ENCODE measurements around the gene DCBLD1.
A peak's percentile ranks its signal among the peaks of the same experiment; 100 is the strongest.
"Not testable (repeated sequence)": the region's sequence is repeated elsewhere in the genome, so short reads cannot be mapped to it uniquely, and the experiment has no call there.

The DCBLD1 gene

DNA sequence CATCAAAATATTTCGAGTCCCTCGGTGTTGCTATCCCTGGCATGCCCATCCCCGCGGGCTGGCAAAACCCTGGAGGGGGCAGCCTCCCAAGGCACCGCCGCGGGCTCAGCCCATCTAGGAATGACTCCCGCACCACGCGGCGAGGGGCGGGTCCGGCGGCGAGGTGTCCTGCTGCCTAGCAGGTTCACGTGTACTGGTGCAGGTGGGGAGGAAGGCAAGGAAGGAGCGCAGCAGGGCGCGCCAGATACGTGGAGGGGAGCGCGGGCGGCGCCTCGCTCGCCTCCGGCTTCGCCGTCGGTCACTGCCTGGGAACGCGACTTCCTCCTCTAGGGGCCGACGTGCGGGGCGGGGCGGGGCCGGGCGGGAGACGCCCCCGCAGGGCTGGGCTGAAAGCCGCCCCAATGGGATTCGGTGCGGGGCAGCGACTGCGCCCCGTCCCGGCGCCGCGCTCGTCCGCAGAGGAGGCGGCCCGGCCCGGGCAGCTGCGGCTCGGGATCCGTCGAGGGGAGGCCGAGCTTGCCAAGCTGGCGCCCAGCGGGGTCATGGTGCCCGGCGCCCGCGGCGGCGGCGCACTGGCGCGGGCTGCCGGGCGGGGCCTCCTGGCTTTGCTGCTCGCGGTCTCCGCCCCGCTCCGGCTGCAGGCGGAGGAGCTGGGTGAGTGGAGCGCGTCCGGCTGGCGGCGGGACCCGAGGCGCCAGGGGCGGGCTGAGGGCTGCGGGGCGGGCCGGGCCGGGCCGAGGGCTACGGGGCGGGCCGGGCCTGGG is at the start of gene DCBLD1:
Gene DCBLD1, plus strand, starts transcription at position 435 of the 764 bp plus-strand sequence. Its CDS starts 108 bp downstream, at position 543.
- DNase-seq: peak in 1 of 2 donors; percentile 57

DNA sequence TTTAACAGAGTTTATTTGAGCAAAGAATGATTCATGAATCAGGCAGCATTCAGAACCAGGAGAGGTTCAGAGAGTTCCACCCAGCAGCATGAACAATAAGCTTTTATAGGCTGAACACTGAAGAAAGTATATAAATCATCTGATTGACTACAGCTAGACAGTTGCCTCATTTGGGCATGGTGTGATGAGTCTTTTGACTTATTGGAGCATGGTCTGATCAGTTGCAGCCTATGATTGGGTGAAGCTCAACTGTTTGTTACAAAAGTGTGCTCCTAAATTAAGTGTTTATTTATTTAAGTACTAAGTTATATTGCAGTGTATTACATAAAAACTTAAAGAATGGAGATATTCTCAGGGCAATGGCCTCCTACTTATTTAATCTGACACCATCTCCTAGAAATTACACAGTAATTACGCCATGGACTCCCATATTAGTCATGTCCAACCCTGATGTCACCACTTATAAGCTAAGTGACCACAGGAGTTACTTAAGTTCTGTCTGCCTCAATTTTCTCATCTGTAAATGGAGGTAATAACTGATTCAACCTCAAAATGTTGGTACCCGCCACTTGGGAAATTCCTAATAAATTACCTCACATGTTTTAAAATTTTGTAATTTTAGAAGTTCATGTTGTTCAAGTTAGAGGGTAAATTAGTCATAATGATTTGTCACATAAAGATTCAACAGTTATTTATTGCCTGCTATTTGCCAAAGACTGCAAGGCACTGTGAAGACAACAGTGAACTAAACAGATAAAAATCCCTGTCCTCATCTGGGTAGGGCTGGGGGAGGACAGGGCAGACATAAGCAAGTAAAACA is 41.6 kb upstream of the DCBLD1 start:
- no peak for DNase-seq

DNA sequence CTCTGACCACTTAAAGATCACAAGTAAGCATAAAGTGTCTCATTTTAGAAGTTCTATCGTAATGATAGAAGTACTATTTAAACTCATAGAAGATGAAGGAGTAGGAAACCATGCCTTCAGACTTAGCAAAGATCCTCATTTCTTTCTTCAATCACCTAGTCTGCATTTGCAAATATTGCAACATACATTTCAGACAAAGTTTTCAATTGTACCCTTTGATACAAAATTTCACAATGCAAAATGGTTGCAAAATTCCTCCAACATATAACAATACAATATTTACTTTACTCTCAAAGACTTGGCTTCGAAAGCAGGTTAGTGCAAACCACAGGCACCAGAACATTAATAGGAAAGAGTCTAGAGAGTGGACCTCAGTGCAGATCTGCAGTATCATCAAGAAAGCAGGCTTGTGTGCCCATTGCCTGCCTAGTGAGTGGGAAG is 40.6 kb upstream of the DCBLD1 start:
- DNase-seq: no peak

DNA sequence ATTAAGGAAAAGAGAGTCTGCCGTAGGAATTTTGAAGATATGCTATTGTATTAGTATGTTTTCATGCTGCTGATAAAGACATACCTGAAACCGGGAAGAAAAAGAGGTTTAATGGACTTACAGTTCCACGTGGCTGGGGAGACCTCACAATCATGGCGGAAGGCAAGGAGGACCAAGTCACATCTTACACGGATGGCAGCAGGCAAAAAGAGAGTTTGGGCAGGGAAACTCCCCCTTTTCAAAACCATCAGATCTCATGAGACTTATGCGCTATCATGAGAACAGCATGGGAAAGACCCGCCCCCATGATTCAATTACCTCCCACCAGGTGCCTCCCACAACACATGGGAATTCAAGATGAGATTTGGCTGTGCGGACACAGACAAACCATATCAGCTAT is 40.2 kb upstream of the DCBLD1 start:
- not testable (repeated sequence) for DNase-seq

DNA sequence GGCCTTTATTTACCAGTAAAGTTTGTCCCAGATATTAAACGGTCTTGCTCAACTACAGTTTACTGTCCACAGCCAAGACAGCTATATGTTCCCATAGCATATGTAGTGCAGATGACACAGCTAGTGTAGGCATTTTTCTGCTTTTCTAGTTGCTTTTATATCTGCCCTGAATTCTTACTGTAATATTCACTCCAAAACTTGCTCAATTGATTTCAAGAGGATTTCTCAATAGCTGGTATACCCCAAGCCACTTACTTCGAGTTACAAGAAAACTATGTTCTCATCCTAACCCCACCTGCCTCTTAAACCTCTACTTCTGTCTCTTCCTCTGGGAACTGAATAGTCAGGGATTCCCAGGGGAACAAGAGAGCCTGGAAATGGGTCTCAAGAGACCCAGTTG is 37.9 kb upstream of the DCBLD1 start:
- no peak for DNase-seq

DNA sequence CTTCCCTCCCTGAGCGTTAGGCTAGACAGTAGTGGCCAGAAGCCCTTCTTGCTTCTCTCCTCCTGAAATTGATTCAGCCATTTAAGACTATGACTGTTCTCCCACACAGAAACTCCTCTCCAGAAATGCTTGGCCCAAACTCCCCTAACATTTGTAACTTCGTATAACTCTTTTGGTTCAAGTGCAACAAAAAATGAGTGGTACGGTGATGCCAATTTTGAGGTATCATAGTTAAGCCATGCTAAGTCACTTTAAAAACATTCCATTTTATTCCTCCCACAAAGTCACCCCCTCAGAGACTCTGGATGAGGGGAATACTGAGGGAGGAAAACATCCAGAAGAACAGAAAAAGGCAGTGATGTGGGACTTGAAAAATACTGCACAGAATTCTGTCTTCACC is 35.6 kb upstream of the DCBLD1 start:
- DNase-seq: no peak

DNA sequence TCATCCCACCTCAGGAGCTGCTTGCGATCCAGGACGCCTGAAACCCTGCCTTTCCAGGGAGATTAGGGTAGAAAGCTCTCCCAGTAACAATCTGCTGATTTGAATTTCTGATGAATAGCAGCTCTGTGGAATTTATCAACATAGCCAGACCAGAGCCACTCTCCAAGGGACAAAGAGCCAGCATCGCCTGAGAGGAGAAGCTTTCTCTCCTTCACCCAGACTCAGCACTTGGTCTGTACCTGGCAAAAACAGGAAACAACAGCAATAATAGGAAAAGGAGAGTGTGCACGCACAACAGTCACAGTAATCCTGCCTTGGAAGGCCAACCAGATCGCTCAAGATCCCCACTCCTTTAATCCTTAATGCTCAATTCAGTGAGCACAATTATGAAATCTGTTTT is 34.5 kb upstream of the DCBLD1 start:
- DNase-seq: no peak

DNA sequence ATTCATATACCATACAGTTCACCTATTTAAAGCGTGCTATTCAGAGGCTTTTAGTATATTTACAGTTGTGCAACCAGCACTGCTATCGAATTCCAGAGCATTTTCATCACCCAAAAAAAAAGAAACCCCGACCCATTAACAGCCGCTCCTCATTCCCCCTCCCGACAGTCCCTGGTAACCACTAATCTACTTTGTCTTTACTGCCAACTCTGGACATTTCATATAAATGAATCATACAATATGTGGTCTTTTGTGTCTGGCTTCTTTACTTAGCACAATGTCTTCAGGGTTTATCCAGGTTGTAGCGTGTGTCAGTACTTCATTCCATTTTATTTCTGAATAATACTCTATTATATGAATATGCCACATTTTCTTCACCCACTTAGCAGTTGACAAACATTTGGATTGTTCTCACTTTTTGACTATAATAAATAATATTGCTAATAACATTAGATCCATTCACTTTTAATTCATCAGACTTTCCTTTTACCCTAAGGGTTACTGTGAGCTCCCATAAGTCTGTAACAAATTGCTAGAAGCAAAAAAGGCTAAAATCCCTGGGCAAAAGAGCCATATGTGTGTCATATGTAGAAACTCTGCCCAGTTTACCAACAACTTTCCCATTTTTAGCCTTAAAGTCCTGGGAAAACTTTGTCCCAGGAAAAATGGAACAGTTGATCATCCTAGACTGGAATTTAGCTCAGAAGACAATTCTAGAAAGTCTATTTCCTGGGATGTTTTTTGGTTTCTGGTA is 33.6 kb upstream of the DCBLD1 start:
- no peak for DNase-seq

DNA sequence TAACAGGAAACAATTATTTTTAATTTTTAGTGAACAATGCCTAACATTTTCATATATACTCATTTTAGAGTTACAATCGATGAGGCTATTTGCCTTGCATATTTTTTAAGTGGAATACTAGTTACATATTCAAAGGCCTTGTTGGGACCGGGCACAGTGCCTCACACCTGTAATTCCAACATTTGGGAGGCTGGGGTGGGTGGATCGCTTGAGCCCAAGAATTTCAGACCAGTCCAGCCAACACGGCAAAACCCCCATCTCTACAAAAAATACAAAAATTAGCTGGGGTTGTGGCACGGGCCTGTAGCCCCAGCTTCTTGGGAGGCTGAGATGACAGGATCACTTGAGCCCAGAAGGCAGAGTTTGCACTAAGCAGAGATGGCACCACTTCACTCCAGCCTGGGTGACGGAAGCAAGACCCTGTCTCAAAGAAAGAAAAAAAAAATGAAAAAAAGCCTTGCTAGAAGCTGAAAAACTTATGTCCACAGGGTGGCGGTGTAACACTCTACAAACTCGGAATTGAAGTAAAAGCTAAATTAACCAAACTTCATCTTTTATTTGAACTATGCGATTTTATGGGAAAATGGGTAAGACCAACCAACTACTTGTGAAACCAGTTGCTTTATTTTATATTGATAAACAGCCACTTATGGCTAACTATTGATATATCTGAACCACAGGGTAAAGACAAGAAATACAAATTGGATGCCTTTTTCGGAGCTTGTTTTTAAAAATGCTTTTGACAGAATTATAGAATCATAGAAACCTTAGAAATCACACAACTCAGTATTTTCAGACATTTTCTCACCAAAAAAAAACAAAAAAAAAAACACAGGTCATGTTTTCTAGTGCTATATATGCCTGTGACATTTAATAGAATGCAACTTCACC is 32.7 kb upstream of the DCBLD1 start:
- peak in 1 of 2 donors; percentile 43 for DNase-seq

DNA sequence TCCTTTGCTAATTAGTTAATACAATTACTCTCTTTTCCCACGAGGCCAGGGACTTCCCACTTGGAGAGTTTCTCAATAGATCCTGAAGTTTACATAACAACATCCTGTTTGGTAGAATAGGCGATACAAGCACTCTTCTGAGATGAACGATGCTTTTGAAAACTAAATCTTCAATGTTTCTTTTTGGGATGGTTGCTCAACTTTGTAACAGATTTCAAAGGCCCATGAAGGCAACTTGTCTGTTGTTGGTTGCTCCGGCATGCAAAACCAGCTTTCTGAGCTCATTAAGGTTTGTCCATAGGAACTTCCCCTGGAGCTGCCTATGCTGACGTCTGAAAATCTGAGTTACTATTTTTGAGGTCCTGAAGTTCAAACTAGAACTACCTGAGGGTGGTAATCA is 30.8 kb upstream of the DCBLD1 start:
- DNase-seq: no peak

DNA sequence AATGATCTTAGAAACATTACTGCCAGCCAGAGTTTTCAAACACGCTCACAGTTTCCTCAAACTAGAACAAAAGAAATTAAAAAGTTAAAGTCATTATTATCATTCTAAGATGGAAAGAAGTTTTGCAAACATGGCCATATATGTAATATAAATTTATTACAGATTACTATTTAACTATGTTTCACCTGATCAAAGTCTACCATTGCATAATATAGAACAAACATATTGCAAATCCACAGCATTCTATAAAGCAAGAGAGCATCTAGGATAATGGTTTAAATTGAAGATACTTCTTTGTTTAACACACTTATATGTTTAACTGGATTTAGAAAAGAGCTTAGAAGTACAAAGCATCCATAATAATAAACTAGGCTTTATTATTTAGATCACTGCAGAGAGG is 26.2 kb upstream of the DCBLD1 start:
- DNase-seq: no peak

DNA sequence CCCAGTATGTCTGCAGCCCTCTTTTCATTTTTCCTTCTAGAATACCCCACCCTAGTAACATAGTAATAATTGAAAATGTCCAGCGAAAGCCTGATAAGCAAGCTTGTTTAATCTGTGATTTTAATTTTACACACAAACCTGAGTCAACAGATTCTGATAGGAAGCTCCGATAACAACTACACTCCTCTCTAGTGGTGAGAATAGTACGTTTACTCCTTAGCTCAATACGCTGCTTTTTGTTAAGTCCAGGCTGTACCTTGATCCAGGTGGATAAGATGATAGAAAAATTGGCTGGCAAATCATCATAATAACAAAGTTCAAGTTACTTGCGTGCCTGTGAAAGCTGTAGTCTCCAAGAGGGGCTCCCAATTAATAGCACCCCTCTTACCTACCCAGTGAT is 25.5 kb upstream of the DCBLD1 start:
- DNase-seq: no peak

DNA sequence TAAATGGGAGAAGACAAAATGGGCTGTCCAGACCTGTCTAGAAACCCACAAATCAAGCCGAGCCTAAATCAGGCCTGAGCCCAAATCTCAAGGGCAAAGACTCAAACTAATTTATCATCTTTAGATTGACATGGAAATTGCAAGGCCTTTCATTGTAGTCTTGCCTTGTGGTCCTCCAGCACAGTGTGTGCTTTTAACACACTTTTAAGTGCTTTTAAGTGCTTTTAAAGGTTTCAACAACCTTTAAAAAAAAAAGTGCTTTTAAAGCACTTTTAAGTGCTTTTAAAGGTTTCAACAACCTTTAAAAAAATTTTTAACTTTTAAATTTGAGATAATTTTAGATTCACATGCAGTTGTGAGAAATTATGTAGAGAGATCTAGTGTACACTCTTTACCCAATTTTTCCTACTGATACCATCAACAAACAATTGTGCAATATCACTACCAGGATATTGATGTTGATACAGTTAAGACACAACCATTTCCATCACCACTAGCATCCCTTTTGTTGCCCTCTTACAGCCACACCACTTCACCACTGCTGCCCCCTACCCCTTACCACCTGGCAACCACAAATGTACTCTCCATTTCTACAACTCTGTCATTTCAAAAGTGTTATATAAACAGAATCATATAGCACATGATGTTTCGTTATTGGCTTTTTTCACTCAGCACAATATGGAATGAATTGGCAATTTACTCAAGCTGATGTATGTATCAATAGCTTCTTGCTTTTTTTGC is 23.1 kb upstream of the DCBLD1 start:
- DNase-seq: no peak

DNA sequence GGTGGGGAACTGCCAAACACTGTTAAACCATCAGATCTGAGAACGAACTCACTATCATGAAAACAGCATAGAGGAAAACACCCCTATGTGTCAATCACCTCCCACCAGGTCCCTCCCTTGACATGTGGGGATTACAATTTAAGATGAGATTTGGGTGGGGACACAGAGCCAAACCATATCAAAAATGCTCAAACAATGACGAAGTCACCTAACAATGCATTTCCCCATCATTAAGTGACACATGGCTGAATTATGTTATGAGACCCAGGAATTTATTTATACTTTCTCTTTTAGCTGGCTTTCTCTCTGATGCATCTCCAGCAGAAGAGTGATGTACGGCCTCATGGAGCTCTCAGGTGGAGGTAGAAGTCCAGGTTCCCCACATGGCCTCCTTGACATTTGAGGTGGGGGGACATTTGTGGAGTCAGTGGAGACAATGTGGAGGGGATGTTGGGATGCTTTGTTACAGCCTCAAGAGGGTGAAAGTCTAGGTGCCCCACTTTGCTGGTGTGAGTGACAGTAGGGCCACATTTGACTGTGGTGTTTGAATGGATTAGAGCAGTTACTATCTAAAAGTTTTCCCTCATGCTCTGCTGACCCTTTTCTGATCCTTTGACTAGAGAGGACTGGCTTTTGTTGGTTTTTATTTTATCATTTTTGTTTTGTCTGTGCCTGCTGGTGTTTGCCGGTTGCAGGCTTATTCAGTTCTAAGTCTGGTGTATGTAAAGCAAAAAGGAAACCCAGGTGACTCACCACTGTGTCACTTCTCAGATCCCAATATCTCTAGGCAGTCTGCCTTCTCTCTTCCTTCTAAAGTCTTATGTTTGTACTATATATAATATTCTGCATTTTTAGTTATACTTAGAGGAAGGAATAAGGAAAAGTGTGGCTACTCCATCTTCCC is 18.5 kb upstream of the DCBLD1 start:
- no peak for DNase-seq

DNA sequence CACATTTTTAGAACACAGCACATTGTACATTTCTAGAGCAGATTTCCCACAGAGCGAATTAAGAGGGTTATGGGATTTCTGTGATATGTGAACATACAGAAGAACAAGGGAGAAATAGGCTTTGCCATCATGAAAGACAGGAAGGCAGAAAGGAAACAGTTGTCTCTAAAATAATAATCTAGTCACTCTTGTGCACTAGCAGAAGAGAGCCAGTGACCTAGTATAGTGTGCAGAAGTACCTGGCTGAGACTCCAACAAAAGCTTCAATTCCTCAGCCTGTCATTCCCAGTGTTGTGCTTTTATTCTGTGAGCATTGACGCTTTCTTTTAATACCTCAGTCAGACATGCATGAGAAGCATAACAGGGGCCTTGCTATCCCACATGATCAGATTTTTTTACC is 17.8 kb upstream of the DCBLD1 start:
- DNase-seq: no peak

DNA sequence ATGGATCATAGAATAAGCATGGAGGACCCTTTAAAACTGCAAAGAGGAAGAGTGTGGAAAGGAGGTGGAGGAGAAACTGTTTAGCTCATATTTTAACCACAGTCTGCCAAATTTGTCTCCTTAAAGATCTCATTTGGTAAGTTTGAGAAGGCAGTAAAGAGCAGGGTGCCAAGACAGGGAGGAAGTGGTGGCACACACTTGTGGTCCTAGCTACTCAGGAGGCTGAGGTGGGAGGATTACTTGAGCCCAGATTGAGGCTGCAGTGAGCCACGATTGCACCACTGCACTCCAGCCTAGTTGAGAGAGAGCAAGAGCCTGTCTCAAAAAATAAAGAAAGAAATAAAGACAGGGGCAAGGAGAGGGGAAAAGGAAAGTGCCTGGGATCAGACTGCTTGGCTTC is 16.8 kb upstream of the DCBLD1 start:
- DNase-seq: no peak

DNA sequence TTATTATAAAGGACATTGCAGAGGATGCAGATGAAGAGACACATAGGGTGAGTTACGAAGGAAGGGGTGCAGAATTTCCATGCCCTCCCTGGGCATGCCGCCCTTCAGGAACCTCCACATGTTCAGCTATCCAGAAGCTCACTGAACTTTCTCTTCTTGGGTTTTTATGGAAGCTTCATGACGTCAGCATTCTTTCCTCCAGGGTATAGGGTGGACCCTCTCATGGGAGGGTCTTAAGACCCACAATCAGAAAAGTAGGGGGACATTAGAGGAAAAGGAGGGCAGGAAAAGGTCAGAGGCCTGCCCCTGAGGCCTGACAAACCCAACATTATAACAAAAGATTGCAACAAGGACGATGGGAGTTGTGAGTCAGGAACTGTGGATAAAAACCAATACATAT is 14.6 kb upstream of the DCBLD1 start:
- no peak for DNase-seq

DNA sequence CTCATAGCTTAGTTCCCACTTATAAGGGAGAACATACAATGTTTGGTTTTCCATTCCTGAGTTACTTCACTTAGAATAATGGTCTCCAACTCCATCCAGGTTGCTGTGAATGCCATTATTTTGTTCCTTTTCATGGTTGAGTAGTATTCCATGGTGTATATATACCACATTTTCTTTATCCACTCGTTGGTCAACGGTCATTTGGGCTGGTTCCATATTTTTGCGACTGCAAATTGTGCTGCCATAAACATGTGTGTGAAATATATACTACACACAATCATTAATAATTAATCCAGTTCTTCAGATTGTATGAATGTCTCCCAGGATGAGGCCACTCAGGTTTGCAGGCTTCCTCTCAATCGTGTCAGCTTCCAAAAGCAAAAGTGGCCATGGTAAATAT is 13.9 kb upstream of the DCBLD1 start:
- not testable (repeated sequence) for DNase-seq

DNA sequence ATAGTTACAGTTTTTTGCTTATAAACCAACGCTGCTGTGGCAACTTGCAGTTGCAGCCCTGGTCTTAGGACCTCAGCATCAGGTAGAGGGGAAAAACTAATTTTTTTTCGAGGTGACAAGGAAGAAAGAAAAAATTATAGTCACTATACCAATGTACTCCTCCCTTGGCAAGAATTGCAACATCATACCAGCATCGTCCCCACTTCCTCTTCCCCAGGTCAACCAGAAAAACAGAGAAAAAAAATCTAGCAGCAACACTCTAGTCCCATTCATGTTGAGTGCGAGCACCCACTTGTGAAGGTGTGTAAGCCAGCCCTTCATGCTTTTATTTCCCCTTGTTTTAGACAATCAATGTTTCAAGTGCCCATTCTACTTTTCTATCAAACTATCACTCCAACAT is 13.1 kb upstream of the DCBLD1 start:
- no peak for DNase-seq

DNA sequence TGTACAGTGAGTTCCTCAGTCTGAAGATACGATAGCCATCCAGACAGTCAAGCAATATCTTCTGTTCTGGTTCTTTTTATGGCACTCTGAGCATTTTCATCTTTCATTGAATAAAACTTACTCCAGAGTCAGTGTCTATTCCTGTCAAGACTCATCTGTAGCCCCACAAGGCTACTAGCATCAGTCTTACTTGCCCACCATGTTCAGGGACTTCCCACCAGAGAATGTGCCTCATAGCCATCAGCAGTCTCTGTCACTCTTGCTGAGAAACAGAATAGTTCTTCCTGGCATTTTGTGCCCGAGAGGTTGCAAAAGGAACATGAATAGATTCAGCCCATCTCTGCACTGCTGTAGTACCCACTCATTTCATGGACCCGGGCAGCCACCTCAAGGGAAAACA is 12.7 kb upstream of the DCBLD1 start:
- DNase-seq: no peak

DNA sequence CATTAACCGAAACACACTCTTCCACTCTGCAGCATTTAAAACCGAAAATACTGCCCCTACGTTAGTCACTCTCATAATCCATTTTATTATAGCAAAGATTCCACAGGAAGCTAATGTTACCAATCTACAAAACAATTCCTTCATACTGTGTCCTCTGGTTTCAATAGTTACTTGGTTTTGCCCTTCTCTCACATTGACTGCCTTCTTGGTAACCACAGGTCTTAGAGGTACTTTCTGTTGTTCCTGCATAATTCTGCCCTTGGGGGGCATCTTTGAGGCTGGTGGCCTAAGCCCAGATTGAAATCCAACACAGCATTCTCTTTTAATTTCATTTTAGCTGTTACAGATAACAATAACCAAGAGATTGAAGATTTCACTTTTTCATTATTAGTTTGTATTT is 9.8 kb upstream of the DCBLD1 start:
- DNase-seq: no peak

Data from bone marrow (tissue), 2 donors.